Stimulated activated CD4-positive, alpha-beta T cell treated with anti-CD3 and anti-CD28 coated beads, TNF-alpha, amount 100 ng/mL, for 1 hour (primary cell): Measurements from ENCODE around the gene MAN2B2.

ENCODE experiments used
- DNase-seq, 3 donors: peaks; one replicate each; pipeline ENCODE4 v3.0.0-alpha.2; 2020; ENCODE audit warnings: low read depth in 3 of 3, low spot score in 1 of 3

MAN2B2 gene

GRCh38 chr4:6566391-6567190 is 8.4 kb upstream of the MAN2B2 start:
- DNase-seq: no peak

GRCh38 chr4:6567218-6567617 is 7.8 kb upstream of the MAN2B2 start:
- no peak for DNase-seq

- no peak for DNase-seq
These were observed 6.8 kb upstream of the MAN2B2 start for GRCh38 chr4:6568148-6568547.

- DNase-seq: no peak
These were observed 6.2 kb upstream of the MAN2B2 start for GRCh38 chr4:6568689-6569332.

- DNase-seq: no peak
These were observed 3.4 kb upstream of the MAN2B2 start for GRCh38 chr4:6571608-6572007.

GRCh38 chr4:6573551-6573950 is 1.4 kb upstream of the MAN2B2 start:
- DNase-seq: no peak

- DNase-seq: no peak
These were observed 823 bp upstream of the MAN2B2 start for GRCh38 chr4:6573986-6574746.

- no peak for DNase-seq
These were observed 683 bp downstream of the MAN2B2 start for GRCh38 chr4:6575503-6576240.

GRCh38 chr4:6576512-6576911 is 1.5 kb downstream of the MAN2B2 start:
- no peak for DNase-seq

- DNase-seq: no peak
These were observed 1.9 kb downstream of the MAN2B2 start for GRCh38 chr4:6576932-6577331.

- DNase-seq: no peak
These were observed 2.4 kb downstream of the MAN2B2 start for GRCh38 chr4:6577409-6577808.

- no peak for DNase-seq
These were observed 3.2 kb downstream of the MAN2B2 start for GRCh38 chr4:6578221-6578620.

GRCh38 chr4:6580353-6580752 is 5.4 kb downstream of the MAN2B2 start:
- no peak for DNase-seq

- no peak for DNase-seq
These were observed 6.7 kb downstream of the MAN2B2 start for GRCh38 chr4:6581566-6582121.

- DNase-seq: no peak
These were observed 8.0 kb downstream of the MAN2B2 start for GRCh38 chr4:6582889-6583490.

- DNase-seq: no peak
These were observed 9.9 kb downstream of the MAN2B2 start for GRCh38 chr4:6584865-6585264.

GRCh38 chr4:6586715-6587325 is 11.8 kb downstream of the MAN2B2 start:
- DNase-seq: no peak

- DNase-seq: no peak
These were observed 14.5 kb downstream of the MAN2B2 start for GRCh38 chr4:6589444-6589843.

GRCh38 chr4:6591313-6591712 is 16.3 kb downstream of the MAN2B2 start:
- DNase-seq: no peak

- DNase-seq: no peak
These were observed 16.8 kb downstream of the MAN2B2 start for GRCh38 chr4:6591781-6592180.
